ENCODE data around the gene UNC79.

GRCh38 chr14:93655078-93655750 is 224.5 kb downstream of the UNC79 start:
- TF ChIP-seq CTCF (IDR thresholded peaks at IDR 0.05) (peak; percentile 79), EZH2phosphoT487 (IDR thresholded peaks at IDR 0.05) (no peak)
